ENCODE results near the gene TROAP. TPM values are rescaled to one million over a fixed set of nuclear protein-coding genes. Genes with fewer than 3 reads are reported as not detected.

Gene TROAP
- total and polyA plus RNA-seq, 9 of the 15 experiments (the other 6 are each of a cell fraction or from before 2014, with no cell fraction given) = 46.4 to 171 (median 59.8) TPM

DNA sequence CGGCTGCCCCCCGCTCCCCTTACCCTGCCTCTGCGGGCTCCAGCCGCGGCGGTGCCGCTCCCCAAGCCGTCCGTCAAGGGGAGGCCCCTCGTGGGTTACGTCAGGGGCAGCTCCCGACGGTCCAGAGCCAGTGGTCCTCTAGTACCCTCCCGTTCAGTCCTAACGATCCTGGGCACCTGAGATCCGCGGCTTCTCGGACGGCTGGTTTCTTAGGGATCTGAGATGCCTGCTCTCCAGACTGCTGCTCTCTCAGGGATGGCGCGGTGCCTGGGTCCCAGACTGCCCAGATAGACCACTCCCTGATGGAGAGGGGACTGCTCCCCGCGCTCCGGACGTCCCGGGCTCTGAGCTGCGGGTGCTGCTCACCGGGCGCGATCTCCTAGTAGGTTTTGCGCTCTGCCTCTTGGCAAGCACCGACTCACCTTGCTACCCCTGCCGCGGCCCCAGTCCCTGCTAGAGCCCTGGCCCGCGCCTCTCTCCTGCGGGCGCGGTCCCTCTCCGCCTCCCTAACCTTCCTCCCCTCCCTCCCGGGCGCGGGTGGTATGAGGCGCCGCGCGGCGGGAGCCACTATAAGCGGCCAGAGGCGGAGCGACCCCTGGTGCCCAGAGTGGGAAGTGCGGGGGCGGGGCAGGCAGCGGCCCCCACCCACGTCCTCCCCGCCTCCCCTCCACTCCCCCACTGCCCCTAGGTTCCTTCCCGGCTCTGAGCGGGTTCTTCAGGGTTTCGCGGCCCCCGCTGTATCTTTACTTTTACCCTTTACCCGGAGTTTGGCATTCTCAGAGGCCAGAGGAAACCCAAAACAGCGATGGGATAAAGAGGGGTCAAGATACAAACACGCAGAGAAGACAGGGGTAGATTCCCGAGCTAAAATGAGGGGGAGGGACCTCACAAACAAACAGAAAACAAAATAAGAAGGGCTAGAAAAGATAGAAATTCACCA, 13.9 kb downstream of the TROAP start, which contains the start of gene C1QL4 (continued):
- TF ChIP-seq, protein P1, sequence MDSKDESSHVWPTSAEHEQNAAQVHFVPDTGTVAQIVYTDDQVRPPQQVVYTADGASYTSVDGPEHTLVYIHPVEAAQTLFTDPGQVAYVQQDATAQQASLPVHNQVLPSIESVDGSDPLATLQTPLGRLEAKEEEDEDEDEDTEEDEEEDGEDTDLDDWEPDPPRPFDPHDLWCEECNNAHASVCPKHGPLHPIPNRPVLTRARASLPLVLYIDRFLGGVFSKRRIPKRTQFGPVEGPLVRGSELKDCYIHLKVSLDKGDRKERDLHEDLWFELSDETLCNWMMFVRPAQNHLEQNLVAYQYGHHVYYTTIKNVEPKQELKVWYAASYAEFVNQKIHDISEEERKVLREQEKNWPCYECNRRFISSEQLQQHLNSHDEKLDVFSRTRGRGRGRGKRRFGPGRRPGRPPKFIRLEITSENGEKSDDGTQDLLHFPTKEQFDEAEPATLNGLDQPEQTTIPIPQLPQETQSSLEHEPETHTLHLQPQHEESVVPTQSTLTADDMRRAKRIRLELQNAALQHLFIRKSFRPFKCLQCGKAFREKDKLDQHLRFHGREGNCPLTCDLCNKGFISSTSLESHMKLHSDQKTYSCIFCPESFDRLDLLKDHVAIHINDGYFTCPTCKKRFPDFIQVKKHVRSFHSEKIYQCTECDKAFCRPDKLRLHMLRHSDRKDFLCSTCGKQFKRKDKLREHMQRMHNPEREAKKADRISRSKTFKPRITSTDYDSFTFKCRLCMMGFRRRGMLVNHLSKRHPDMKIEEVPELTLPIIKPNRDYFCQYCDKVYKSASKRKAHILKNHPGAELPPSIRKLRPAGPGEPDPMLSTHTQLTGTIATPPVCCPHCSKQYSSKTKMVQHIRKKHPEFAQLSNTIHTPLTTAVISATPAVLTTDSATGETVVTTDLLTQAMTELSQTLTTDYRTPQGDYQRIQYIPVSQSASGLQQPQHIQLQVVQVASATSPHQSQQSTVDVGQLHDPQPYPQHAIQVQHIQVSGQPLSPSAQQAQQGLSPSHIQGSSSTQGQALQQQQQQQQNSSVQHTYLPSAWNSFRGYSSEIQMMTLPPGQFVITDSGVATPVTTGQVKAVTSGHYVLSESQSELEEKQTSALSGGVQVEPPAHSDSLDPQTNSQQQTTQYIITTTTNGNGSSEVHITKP (IDR thresholded peaks at IDR 0.05; ENCODE audit: partially characterized antibody) = peak; percentile 89
- TF ChIP-seq, protein P2, sequence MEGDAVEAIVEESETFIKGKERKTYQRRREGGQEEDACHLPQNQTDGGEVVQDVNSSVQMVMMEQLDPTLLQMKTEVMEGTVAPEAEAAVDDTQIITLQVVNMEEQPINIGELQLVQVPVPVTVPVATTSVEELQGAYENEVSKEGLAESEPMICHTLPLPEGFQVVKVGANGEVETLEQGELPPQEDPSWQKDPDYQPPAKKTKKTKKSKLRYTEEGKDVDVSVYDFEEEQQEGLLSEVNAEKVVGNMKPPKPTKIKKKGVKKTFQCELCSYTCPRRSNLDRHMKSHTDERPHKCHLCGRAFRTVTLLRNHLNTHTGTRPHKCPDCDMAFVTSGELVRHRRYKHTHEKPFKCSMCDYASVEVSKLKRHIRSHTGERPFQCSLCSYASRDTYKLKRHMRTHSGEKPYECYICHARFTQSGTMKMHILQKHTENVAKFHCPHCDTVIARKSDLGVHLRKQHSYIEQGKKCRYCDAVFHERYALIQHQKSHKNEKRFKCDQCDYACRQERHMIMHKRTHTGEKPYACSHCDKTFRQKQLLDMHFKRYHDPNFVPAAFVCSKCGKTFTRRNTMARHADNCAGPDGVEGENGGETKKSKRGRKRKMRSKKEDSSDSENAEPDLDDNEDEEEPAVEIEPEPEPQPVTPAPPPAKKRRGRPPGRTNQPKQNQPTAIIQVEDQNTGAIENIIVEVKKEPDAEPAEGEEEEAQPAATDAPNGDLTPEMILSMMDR (IDR thresholded peaks at IDR 0.05 in 2 of 3, conservative IDR thresholded peaks at IDR 0.05 in 1 of 3; ENCODE audit: insufficient read depth in 2 of 3, low read depth in 1 of 3, low read length in 3 of 3) = peak; percentile 72 to 97 (median 87)
- TF ChIP-seq ZNF143 (CRISPR knock-in tag; IDR thresholded peaks at IDR 0.05) = no peak
- TF ChIP-seq, protein P3, sequence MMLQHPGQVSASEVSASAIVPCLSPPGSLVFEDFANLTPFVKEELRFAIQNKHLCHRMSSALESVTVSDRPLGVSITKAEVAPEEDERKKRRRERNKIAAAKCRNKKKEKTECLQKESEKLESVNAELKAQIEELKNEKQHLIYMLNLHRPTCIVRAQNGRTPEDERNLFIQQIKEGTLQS (IDR thresholded peaks at IDR 0.05) = no peak
- TF ChIP-seq, protein P3 (CRISPR knock-in tag; conservative IDR thresholded peaks at IDR 0.05) = 0 out of 2 replicates have a peak, but pooled peaks have one; percentile 19
- peak; percentile 92 for TF ChIP-seq ZBTB7A (IDR thresholded peaks at IDR 0.05; ENCODE audit: borderline replicate concordance, control insufficient read depth, low read depth, low read length)
- no peak for TF ChIP-seq KDM4B (IDR thresholded peaks at IDR 0.05; ENCODE audit: borderline replicate concordance in 2 of 2, low read depth in 1 of 2)
- TF ChIP-seq KLF13 (tag; IDR thresholded peaks at IDR 0.05; ENCODE audit: borderline replicate concordance, low read depth) = 0 out of 2 replicates have a peak, but pooled peaks have one; percentile 28
- TF ChIP-seq SIRT6 (IDR thresholded peaks at IDR 0.05; ENCODE audit: low read depth, low read length) = no peak
- no peak for TF ChIP-seq KLF10 (CRISPR knock-in tag; IDR thresholded peaks at IDR 0.05)
- TF ChIP-seq, protein P4, sequence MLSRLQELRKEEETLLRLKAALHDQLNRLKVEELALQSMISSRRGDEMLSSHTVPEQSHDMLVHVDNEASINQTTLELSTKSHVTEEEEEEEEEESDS (CRISPR knock-in tag; IDR thresholded peaks at IDR 0.05) = no peak
- peak; percentile 70; the same call in 1 of the 2 replicates for TF ChIP-seq HNRNPL (IDR thresholded peaks at IDR 0.05; ENCODE audit: low read depth, low read length)
- no peak for TF ChIP-seq ZNF436 (CRISPR knock-in tag; IDR thresholded peaks at IDR 0.05)
- peak; percentile 43 for TF ChIP-seq CCNT2 (IDR thresholded peaks at IDR 0.05; ENCODE audit: borderline replicate concordance, extremely low read depth, insufficient read length, low read depth, low read length)
- TF ChIP-seq PCBP1 (IDR thresholded peaks at IDR 0.05; ENCODE audit: low read depth, low read length, poor library complexity, severe bottlenecking) = peak; percentile 67
- TF ChIP-seq MCM2 (IDR thresholded peaks at IDR 0.05; ENCODE audit: low read depth) = no peak
- TF ChIP-seq HDAC1 (IDR thresholded peaks at IDR 0.05) = no peak
- no peak for TF ChIP-seq POLR3G (IDR thresholded peaks at IDR 0.05; ENCODE audit: extremely low read depth, insufficient read length, insufficient replicate concordance)
- peak; percentile 58 for TF ChIP-seq KDM5B (IDR thresholded peaks at IDR 0.05; ENCODE audit: insufficient replicate concordance, low read depth, low read length)

Data from K562 (cell line).